GM10266 (cell line): ENCODE data around the gene ADRB2.

Experiments used
- DNase-seq: peaks from one replicate; pipeline ENCODE4 v3.0.0; 2012; ENCODE audit errors: extremely low spot score
- CTCF ChIP-seq: IDR thresholded peaks from 2 replicates; pipeline ENCODE4 v1.5.1; 2012; ENCODE audit warnings: mild to moderate bottlenecking, low read depth; ENCODE audit not compliant: control insufficient read depth, insufficient read depth; ENCODE audit errors: missing control alignments

Gene ADRB2

GRCh38 chr5:148788636-148789035 is 37.8 kb upstream of the ADRB2 start:
- TF ChIP-seq CTCF, result no peak

GRCh38 chr5:148790545-148791333 is 35.7 kb upstream of the ADRB2 start:
- DNase-seq, result no peak
- TF ChIP-seq CTCF, result no peak

More at GRCh38 chr5:148788636-148789035, 37.8 kb upstream of the ADRB2 start:
- no peak for DNase-seq

- TF ChIP-seq CTCF, result no peak
- peak; percentile 37 for DNase-seq
These were observed 35.1 kb upstream of the ADRB2 start for GRCh38 chr5:148791334-148791667.

- DNase-seq, result no peak
These were observed 34.7 kb upstream of the ADRB2 start for GRCh38 chr5:148791696-148792095.

GRCh38 chr5:148792744-148793143 is 33.7 kb upstream of the ADRB2 start:
- DNase-seq, result no peak
- TF ChIP-seq CTCF, result no peak

More at GRCh38 chr5:148791696-148792095, 34.7 kb upstream of the ADRB2 start:
- TF ChIP-seq CTCF, result no peak

GRCh38 chr5:148793261-148793660 is 33.1 kb upstream of the ADRB2 start:
- DNase-seq, result no peak
- no peak for TF ChIP-seq CTCF

GRCh38 chr5:148794275-148794674 is 32.1 kb upstream of the ADRB2 start:
- no peak for TF ChIP-seq CTCF
- no peak for DNase-seq
